ENCODE data around the gene NIPAL4.

Gene NIPAL4

GRCh38 chr5:157487358-157487757 is 27.3 kb downstream of the NIPAL4 start:
- H3K27ac ChIP-seq = no peak overlapping the region
- no peaks in the 10 kb centered on the region for H3K36me3 ChIP-seq (ENCODE audit: control insufficient read depth, insufficient read depth, low read length)
- no peaks in the 10 kb centered on the region for H3K79me2 ChIP-seq
- no peak overlapping the region for H2AFZ ChIP-seq
- H3K9ac ChIP-seq = no peak overlapping the region
- H3K27me3 ChIP-seq (ENCODE audit: control insufficient read depth, insufficient read depth, low read length) = no peaks in the 10 kb centered on the region
- no peak overlapping the region for H3K4me3 ChIP-seq (ENCODE audit: low read depth, low read length)
- no peak overlapping the region for H3K4me2 ChIP-seq (ENCODE audit: low read length)
- H3K4me1 ChIP-seq = no peaks in the 10 kb centered on the region
- H3K9me3 ChIP-seq (ENCODE audit: control insufficient read depth, low read length) = no peaks in the 10 kb centered on the region
- TF ChIP-seq CTCF (IDR thresholded peaks at IDR 0.05) = no peak

- Histone ChIP-seq H3K27ac (no peak overlapping the region), H3K9me3 (ENCODE audit: control insufficient read depth, low read length) (no peaks in the 10 kb centered on the region), H2AFZ (no peak overlapping the region), H3K36me3 (ENCODE audit: control insufficient read depth, insufficient read depth, low read length) (no peaks in the 10 kb centered on the region), H3K4me3 (ENCODE audit: low read depth, low read length) (no peak overlapping the region), H3K4me2 (ENCODE audit: low read length) (no peak overlapping the region), H3K4me1 (no peaks in the 10 kb centered on the region), H3K79me2 (no peaks in the 10 kb centered on the region), H3K27me3 (ENCODE audit: control insufficient read depth, insufficient read depth, low read length) (no peaks in the 10 kb centered on the region), H3K9ac (no peak overlapping the region)
- no peak for TF ChIP-seq CTCF (IDR thresholded peaks at IDR 0.05)
Observed at GRCh38 chr5:157491471-157491995, 31.5 kb downstream of the NIPAL4 start.

- no peaks in the 10 kb centered on the region for H3K36me3 ChIP-seq (ENCODE audit: control insufficient read depth, insufficient read depth, low read length)
Observed at GRCh38 chr5:157492886-157493285, 32.9 kb downstream of the NIPAL4 start.

GRCh38 chr5:157494178-157494832 is 34.3 kb downstream of the NIPAL4 start:
- H3K27ac ChIP-seq = no peak overlapping the region

More at GRCh38 chr5:157492886-157493285, 32.9 kb downstream of the NIPAL4 start:
- no peak for TF ChIP-seq CTCF (IDR thresholded peaks at IDR 0.05)
- Histone ChIP-seq H3K27ac (no peak overlapping the region), H3K4me1 (no peaks in the 10 kb centered on the region), H3K4me3 (ENCODE audit: low read depth, low read length) (no peak overlapping the region), H3K9ac (no peak overlapping the region), H3K9me3 (ENCODE audit: control insufficient read depth, low read length) (no peaks in the 10 kb centered on the region), H3K79me2 (no peaks in the 10 kb centered on the region), H3K27me3 (ENCODE audit: control insufficient read depth, insufficient read depth, low read length) (no peaks in the 10 kb centered on the region), H2AFZ (no peak overlapping the region), H3K4me2 (ENCODE audit: low read length) (no peak overlapping the region)

More at GRCh38 chr5:157494178-157494832, 34.3 kb downstream of the NIPAL4 start:
- Histone ChIP-seq H3K9ac (no peak overlapping the region), H2AFZ (no peak overlapping the region), H3K27me3 (ENCODE audit: control insufficient read depth, insufficient read depth, low read length) (no peaks in the 10 kb centered on the region), H3K4me1 (no peaks in the 10 kb centered on the region), H3K9me3 (ENCODE audit: control insufficient read depth, low read length) (no peaks in the 10 kb centered on the region), H3K4me3 (ENCODE audit: low read depth, low read length) (no peak overlapping the region), H3K36me3 (ENCODE audit: control insufficient read depth, insufficient read depth, low read length) (no peaks in the 10 kb centered on the region), H3K79me2 (no peaks in the 10 kb centered on the region), H3K4me2 (ENCODE audit: low read length) (no peak overlapping the region)
- no peak for TF ChIP-seq CTCF (IDR thresholded peaks at IDR 0.05)

Measured in parathyroid adenoma (tissue), 2 donors.